CD4-positive, CD25-positive, alpha-beta regulatory T cell (primary cell): ENCODE measurements around the gene DHRSX. TPM values are rescaled to one million over a fixed set of nuclear protein-coding genes. Genes with fewer than 3 reads are reported as not detected.
"Not testable (repeated sequence)": the region's sequence is repeated elsewhere in the genome, so short reads cannot be mapped to it uniquely, and the experiment has no call there.

Experiments used
- ATAC-seq, 2 donors: fragments of 150-1000 bp; cut with Tn5 transposase; one replicate each; pipeline ENCODE4 v1.10.0; 2021; ENCODE audit warnings: low read depth in 2 of 2, moderate number of reproducible peaks in 2 of 2, moderate library complexity in 1 of 2
- DNase-seq, 3 donors: peaks; one replicate each; pipeline versions ENCODE4 v3.0.0 to v3.0.0-alpha.2; 2012 to 2022; ENCODE audit warnings: mixed read lengths in 1 of 3
- H3K27ac ChIP-seq: one replicate; pipeline ENCODE4 v1.7.0; 2013; ENCODE audit warnings: mild to moderate bottlenecking, low read length; ENCODE audit not compliant: insufficient read depth, poor library complexity, severe bottlenecking
- H3K27me3 ChIP-seq: one replicate; pipeline ENCODE4 v1.7.0; 2013; ENCODE audit warnings: low read length; ENCODE audit not compliant: control insufficient read depth, insufficient read depth
- H3K36me3 ChIP-seq: one replicate; pipeline ENCODE4 v1.7.0; 2013; ENCODE audit warnings: mild to moderate bottlenecking, low read length, moderate library complexity; ENCODE audit not compliant: control insufficient read depth, insufficient read depth
- H3K4me1 ChIP-seq: 2 replicates; pipeline ENCODE4 v1.7.0; 2013; ENCODE audit warnings: mild to moderate bottlenecking, low read length; ENCODE audit not compliant: insufficient read depth, control insufficient read depth, poor library complexity, severe bottlenecking
- H3K4me3 ChIP-seq: one replicate; pipeline ENCODE4 v1.7.0; 2013; ENCODE audit warnings: low read depth, mild to moderate bottlenecking, low read length, moderate library complexity
- H3K9me3 ChIP-seq, 2 experiments: 1 replicate in 1 of 2; 2 replicates in 1 of 2; pipeline ENCODE4 v1.7.0; 2013; ENCODE audit warnings: low read length in 2 of 2, mild to moderate bottlenecking in 1 of 2, moderate library complexity in 1 of 2; ENCODE audit not compliant: control insufficient read depth in 2 of 2
- H3K27ac Mint-ChIP-seq, 3 donors: one replicate each; pipeline ENCODE4 v1.8.0; 2020 to 2022; ENCODE audit warnings: mild to moderate bottlenecking in 3 of 3, mixed read lengths in 3 of 3, moderate library complexity in 2 of 3
- H3K27me3 Mint-ChIP-seq: one replicate; pipeline ENCODE4 v1.8.0; 2022; ENCODE audit warnings: mild to moderate bottlenecking, mixed read lengths
- H3K36me3 Mint-ChIP-seq: one replicate; pipeline ENCODE4 v1.8.0; 2020; ENCODE audit warnings: mixed read lengths
- H3K4me1 Mint-ChIP-seq, 4 donors: one replicate each; pipeline ENCODE4 v1.8.0; 2020 to 2022; ENCODE audit warnings: mixed read lengths in 4 of 4, mild to moderate bottlenecking in 1 of 4
- H3K4me3 Mint-ChIP-seq, 4 donors: one replicate each; pipeline ENCODE4 v1.8.0; 2020 to 2022; ENCODE audit warnings: mild to moderate bottlenecking in 4 of 4, mixed read lengths in 4 of 4, moderate library complexity in 3 of 4
- H3K9me3 Mint-ChIP-seq, 7 donors: one replicate each; pipeline ENCODE4 v1.8.0; 2020 to 2022; ENCODE audit warnings: mixed read lengths in 7 of 7, mild to moderate bottlenecking in 3 of 7, moderate library complexity in 2 of 7
- polyA plus RNA-seq, 4 donors: library from polyadenylated mRNA; unstranded; fragments of 300-500 nt; fragmentation: Illumina TruSeq; gene quantifications; one replicate each; pipeline ENCODE4 v1.2.3, GENCODE V29; 2021
- total RNA-seq: library from RNA; stranded (reverse); gene quantifications from one replicate; pipeline ENCODE4 v1.2.3, GENCODE V29; 2022

The DHRSX gene
- total and polyA plus RNA-seq, 5 donors from 2014 or later: 16.5 to 21.8 (median 18.4) TPM

- H3K9me3 Mint-ChIP-seq: no peaks in the 10 kb centered on the region
- H3K4me3 Mint-ChIP-seq: no peak overlapping the region
- DNase-seq (no peak), ATAC-seq (no peak)
- no peaks in the 10 kb centered on the region for H3K9me3 ChIP-seq
- no peak overlapping the region for H3K4me3 ChIP-seq
- peaks cover 6% of the 10 kb centered on the region for H3K36me3 Mint-ChIP-seq
- no peak overlapping the region for H3K27ac ChIP-seq
- no peaks in the 10 kb centered on the region for H3K4me1 ChIP-seq
- H3K27ac Mint-ChIP-seq: peak overlapping the region in 1 of 3 donors; percentile 80
- H3K27me3 ChIP-seq: no peaks in the 10 kb centered on the region
- H3K36me3 ChIP-seq: no peaks in the 10 kb centered on the region
- H3K4me1 Mint-ChIP-seq: peaks cover 0 to 18% (median 4%) of the 10 kb centered on the region in 4 donors
- H3K27me3 Mint-ChIP-seq: no peaks in the 10 kb centered on the region
These were observed 39.1 kb downstream of the DHRSX start for GRCh38 chrX:2461711-2462016.

GRCh38 chrX:2460821-2461710, 39.7 kb downstream of the DHRSX start:
- H3K27ac Mint-ChIP-seq: peak overlapping the region in 1 of 3 donors; percentile 80

GRCh38 chrX:2460048-2460447, 40.7 kb downstream of the DHRSX start:
- H3K36me3 ChIP-seq, DNase-seq, H3K9me3 Mint-ChIP-seq, H3K27ac ChIP-seq, H3K4me3 Mint-ChIP-seq, H3K27me3 Mint-ChIP-seq, H3K36me3 Mint-ChIP-seq, ATAC-seq, H3K9me3 ChIP-seq, H3K4me3 ChIP-seq, H3K4me1 ChIP-seq, H3K27me3 ChIP-seq: not testable (repeated sequence)
- Mint-ChIP-seq H3K4me1 (peaks cover 0 to 16% (median 6%) of the 10 kb centered on the region in 4 donors), H3K27ac (peak overlapping the region in 1 of 3 donors; percentile 23)

More at GRCh38 chrX:2460821-2461710, 39.7 kb downstream of the DHRSX start:
- H3K4me3 ChIP-seq, H3K27ac ChIP-seq, H3K36me3 Mint-ChIP-seq, H3K4me1 ChIP-seq, DNase-seq, H3K36me3 ChIP-seq, H3K27me3 Mint-ChIP-seq, H3K9me3 ChIP-seq, H3K4me3 Mint-ChIP-seq, H3K9me3 Mint-ChIP-seq, H3K27me3 ChIP-seq, ATAC-seq: not testable (repeated sequence)
- peaks cover 0 to 19% (median 5%) of the 10 kb centered on the region in 4 donors for H3K4me1 Mint-ChIP-seq

GRCh38 chrX:2458309-2458708, 42.5 kb downstream of the DHRSX start:
- ATAC-seq: no peak
- Histone ChIP-seq H3K4me3 (no peak overlapping the region), H3K4me1 (no peaks in the 10 kb centered on the region), H3K36me3 (no peaks in the 10 kb centered on the region), H3K27ac (no peak overlapping the region), H3K9me3 (no peaks in the 10 kb centered on the region), H3K27me3 (no peaks in the 10 kb centered on the region)
- Mint-ChIP-seq H3K36me3 (peaks cover 6% of the 10 kb centered on the region), H3K4me3 (no peak overlapping the region), H3K27me3 (no peaks in the 10 kb centered on the region), H3K9me3 (no peaks in the 10 kb centered on the region), H3K27ac (peak overlapping the region in 1 of 3 donors; percentile 7), H3K4me1 (peaks cover 0 to 13% (median 6%) of the 10 kb centered on the region in 4 donors)
- no peak for DNase-seq

- H3K27ac ChIP-seq: no peak overlapping the region
- H3K27ac Mint-ChIP-seq: no peak overlapping the region
- no peaks in the 10 kb centered on the region for H3K9me3 ChIP-seq
- no peaks in the 10 kb centered on the region for H3K4me1 ChIP-seq
- H3K27me3 ChIP-seq: no peaks in the 10 kb centered on the region
- H3K36me3 ChIP-seq: no peaks in the 10 kb centered on the region
- peaks cover 0 to 3% (median 0%) of the 10 kb centered on the region in 7 donors for H3K9me3 Mint-ChIP-seq
- H3K4me3 Mint-ChIP-seq: no peak overlapping the region
- peaks cover 12% of the 10 kb centered on the region for H3K36me3 Mint-ChIP-seq
- H3K4me1 Mint-ChIP-seq: peaks cover 0 to 10% (median 6%) of the 10 kb centered on the region in 4 donors
- no peak overlapping the region for H3K4me3 ChIP-seq
- H3K27me3 Mint-ChIP-seq: no peaks in the 10 kb centered on the region
- DNase-seq: no peak
- no peak for ATAC-seq
These were observed 43.3 kb downstream of the DHRSX start for GRCh38 chrX:2457289-2458133.

- H3K36me3 Mint-ChIP-seq: peaks cover 13% of the 10 kb centered on the region
These were observed 44.7 kb downstream of the DHRSX start for GRCh38 chrX:2456091-2456490.

GRCh38 chrX:2454620-2455019, 46.2 kb downstream of the DHRSX start:
- not testable (repeated sequence) for H3K4me1 ChIP-seq, H3K9me3 ChIP-seq, H3K27ac Mint-ChIP-seq, H3K9me3 Mint-ChIP-seq, H3K27ac ChIP-seq, DNase-seq, H3K27me3 ChIP-seq, ATAC-seq, H3K4me3 Mint-ChIP-seq, H3K4me3 ChIP-seq, H3K27me3 Mint-ChIP-seq, H3K36me3 ChIP-seq
- peaks cover 13% of the 10 kb centered on the region for H3K36me3 Mint-ChIP-seq
- H3K4me1 Mint-ChIP-seq: peaks cover 0 to 12% (median 6%) of the 10 kb centered on the region in 4 donors

More at GRCh38 chrX:2456091-2456490, 44.7 kb downstream of the DHRSX start:
- not testable (repeated sequence) for H3K4me3 ChIP-seq, H3K27ac Mint-ChIP-seq, H3K27ac ChIP-seq, H3K36me3 ChIP-seq, H3K4me1 ChIP-seq, ATAC-seq, H3K4me3 Mint-ChIP-seq, H3K9me3 ChIP-seq, H3K9me3 Mint-ChIP-seq, H3K27me3 ChIP-seq, H3K27me3 Mint-ChIP-seq, DNase-seq
- H3K4me1 Mint-ChIP-seq: peaks cover 0 to 13% (median 7%) of the 10 kb centered on the region in 4 donors
